HG02759 (cell line): ENCODE results near the gene FABP7.
"Not testable (repeated sequence)": the region's sequence is repeated elsewhere in the genome, so short reads cannot be mapped to it uniquely, and the experiment has no call there.

ENCODE experiments used
- ATAC-seq: cut with Tn5 transposase; IDR thresholded peaks from one replicate; pipeline ENCODE4 v1.9.1; 2021; ENCODE audit warnings: mild to moderate bottlenecking, moderate library complexity; ENCODE audit not compliant: unreplicated experiment

The FABP7 gene

GRCh38 chr6:122779667-122780066, at the start of gene FABP7:
Gene FABP7 (plus strand): TSS chr6:122779716. CDS start chr6:122779795, 79 bp downstream.
- no peak for ATAC-seq

DNA sequence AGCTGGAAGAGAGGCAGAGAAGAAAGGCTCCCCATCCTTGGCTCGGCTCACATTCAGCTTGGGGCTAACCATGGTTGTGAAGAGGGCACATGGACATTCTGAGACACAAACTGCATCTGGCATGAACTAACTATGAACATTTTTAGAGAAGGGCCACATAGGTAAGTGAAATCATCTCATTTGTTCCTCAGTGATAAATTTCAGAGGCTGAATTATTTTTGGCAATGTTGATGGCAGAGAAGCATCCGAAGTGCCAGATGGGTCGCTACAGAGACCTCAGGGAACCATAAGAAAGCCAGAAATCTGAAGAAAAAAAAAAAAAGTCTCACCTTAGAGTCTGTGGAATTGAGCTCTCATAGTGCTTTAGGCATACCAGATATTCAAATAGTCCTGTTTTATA, 49.2 kb upstream of the FABP7 start:
- no peak for ATAC-seq

- ATAC-seq, result peak; percentile 76
Measured at GRCh38 chr6:122730775-122731386, 48.6 kb upstream of the FABP7 start.

DNA sequence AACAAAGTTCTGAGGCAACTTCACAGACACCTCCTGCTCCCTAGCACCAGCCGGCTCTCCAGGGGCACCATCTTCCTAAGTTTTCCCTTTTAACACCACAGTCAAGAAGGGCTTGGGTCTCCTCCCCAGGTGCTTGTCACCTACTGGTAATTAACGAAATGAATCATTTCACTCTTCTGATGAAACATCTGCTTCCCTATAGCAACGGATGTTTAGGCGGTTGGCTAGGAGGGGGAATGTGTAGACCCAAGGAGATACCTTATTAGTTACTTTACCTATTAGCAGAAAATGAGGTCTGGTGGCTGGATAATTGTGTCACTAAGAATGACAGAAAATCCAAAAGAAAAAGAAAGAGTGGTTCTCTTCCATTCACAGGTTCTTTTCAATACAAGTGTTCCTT, 46.3 kb upstream of the FABP7 start:
- ATAC-seq, result no peak

DNA sequence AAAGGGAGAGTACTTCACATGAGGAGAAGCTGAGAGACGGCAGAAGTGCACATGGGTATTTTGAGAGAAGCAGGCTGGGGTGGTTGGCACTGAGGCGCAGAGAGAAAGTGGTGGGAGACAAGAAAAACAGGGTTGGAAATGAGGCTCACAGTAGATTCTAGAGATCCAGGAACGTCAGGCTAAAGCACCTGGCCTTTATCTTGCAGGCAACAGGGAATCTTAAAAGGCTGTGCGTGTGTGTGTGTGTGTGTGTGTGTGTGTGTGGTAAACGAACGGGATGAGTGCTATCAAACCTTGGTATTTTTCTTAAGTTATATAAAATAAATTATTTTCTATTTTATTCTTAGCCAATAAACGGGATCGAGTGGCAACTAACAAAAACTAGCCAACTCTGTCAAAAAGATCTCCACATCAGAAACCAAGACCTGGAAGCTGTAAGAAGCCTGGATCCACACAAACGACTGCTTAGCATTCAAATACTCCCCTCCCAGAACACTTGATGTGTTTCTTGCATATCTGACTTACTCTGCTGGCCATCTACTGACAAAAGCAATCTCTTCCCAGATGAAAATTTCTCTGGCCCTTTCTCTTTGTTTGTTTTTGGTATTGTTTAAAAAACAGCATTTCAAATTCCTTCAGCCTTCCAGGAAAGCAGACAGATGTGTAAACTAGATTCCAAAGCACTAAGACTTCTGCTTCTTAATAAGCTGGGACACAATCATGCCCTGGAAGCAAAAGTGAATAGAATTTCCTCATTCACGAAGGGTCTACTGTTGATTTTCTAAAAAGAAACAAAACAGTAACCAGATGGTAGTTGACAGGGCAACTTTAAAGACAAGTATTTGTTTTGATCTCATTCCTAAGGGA, 44.8 kb upstream of the FABP7 start:
- no peak for ATAC-seq

DNA sequence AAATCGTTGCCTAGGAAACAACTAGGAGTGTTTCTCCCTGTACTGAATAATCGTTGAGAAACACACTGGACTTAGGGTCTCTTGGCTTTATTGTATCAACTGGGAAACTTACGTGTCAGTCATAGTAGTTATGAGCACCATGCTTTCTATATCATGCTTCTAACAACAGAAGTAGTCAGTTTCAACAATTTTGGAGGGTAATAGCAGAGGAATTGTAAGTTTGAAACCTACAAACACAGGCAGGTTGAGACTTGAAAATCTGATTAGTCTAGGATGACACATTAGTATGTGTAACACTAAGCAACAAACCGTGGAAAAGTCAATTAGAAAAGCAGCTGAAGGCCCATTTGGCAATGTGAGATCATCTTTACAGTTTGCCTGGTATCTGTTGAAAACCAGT, 43.9 kb upstream of the FABP7 start:
- ATAC-seq, result no peak

- ATAC-seq, result no peak
Measured at GRCh38 chr6:122736163-122736562, 43.4 kb upstream of the FABP7 start.

- no peak for ATAC-seq
Measured at GRCh38 chr6:122736616-122737015, 42.9 kb upstream of the FABP7 start.

DNA sequence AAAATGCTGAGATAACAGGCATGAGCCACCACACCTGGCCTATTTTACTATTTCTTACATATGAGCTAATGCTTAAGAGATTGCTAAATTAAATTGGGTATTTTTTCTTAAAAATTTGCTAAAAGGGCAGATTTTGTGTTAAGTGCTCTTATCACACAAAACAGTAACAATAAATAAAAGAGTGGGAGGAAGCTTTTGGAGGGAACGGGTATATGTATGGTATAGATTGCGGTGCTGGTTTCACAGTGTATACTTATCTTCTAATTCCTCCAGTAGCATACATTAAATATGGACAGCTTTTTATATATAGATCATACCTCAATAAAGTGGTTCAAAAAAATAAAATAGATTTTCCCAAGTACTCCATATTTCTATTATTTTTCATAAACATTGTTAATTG, 39.4 kb upstream of the FABP7 start:
- ATAC-seq, result no peak

GRCh38 chr6:122740936-122741335, 38.6 kb upstream of the FABP7 start:
- no peak for ATAC-seq

GRCh38 chr6:122744247-122744646, 35.3 kb upstream of the FABP7 start:
- not testable (repeated sequence) for ATAC-seq

- ATAC-seq, result not testable (repeated sequence)
Measured at GRCh38 chr6:122744856-122745255, 34.7 kb upstream of the FABP7 start.

GRCh38 chr6:122746688-122747087, 32.8 kb upstream of the FABP7 start:
- ATAC-seq, result no peak

DNA sequence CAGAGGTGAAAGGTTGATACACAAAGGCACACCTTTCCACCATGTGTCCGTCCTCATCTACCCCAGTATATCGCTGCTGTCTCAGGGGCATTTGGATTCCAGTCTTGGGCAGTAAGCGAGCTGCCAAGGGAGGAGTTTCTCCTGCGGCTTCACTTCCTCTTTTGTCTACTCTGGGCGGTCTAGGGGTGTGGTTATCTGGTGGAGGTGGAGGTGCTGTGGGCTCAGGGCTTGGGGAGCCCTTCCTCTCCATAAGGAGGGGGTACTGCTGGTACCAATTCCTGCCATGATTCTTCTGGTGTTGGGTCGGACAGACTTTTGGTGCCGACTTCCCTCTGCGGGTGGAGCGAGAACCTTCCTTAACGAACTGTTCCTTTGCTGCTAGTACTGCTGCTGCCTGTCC, 31.9 kb upstream of the FABP7 start:
- ATAC-seq, result no peak

- ATAC-seq, result not testable (repeated sequence)
Measured at GRCh38 chr6:122748945-122749344, 30.6 kb upstream of the FABP7 start.

DNA sequence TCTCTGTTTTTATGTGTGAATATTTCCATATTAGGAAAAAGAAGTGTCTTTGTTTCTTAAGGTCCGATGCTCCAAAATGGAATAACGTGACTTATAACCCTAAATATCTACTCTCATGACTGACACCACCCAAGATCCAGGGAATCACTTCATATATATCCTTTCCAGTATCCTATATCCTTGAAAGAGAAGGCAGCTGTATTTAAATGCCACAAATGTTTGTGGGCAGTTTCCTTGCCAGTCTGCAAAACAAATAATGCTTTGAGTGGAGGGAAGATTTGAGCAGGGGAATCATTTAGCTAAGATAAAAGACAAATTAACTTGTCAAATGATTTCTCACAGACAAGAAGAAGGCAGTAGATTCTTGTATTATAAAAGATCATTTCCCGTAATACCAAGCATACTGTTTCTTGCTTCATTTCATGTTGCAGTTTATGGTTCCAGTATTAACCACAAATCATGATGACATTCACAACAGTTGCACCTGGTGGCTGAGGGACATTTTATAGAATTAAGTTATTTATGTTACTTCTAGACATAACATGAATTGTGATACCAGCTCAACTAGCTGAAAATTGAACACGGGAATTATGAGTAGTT, 30.0 kb upstream of the FABP7 start:
- ATAC-seq, result no peak

GRCh38 chr6:122751326-122751725, 28.2 kb upstream of the FABP7 start:
- peak; percentile 80 for ATAC-seq

- ATAC-seq, result peak; percentile 41
Measured at GRCh38 chr6:122752459-122752858, 27.1 kb upstream of the FABP7 start.

DNA sequence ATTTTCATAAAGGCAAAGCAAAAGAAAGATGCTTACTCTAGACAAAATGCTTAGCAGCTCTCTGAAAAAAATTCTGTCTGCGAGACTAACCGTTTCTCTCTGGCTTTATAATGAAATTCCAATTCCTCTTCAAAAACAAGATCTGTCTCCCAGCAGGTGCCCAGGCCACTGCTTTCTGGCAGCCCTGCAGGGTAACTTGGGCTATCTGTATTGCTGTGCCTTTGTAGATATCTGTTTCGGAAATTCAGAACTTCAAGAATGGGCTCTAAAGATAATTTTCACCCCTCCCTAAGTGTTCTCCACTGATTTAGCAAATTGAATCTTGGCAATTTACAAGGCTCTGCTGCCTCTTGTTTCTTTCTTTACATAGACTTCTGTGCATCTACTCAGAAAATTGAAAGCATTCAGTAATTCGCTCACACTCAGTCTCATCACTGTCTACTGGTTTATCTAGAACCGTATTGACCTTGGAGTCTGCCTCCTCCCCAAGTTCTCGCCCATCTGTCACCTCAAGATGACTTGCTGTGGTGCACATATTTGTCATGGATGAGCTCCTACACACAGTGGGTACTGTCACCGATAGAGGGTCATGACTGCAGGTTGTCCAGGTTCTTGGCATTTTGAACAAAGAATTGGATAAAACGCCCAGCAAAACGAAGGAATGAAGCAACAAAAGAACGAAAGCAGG, 26.4 kb upstream of the FABP7 start:
- ATAC-seq, result no peak

DNA sequence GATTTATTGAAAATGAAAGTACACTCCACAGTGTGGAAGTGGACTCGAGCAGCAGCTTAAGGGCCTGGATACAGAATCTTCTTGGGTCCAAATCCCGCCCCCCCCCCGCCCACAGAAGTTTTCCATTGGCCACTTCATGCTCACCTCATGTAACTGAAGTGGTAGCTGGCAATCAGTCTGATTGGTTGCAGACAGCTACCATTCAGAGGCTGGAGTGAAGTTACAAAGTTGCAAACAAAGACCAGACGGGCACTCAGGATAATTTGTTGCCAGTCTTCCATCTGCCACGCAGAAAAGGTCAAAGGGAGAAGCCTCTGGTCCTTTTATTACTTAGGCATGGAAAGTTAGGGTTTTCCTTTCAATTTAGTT, 25.8 kb upstream of the FABP7 start:
- no peak for ATAC-seq

- ATAC-seq, result no peak
Measured at GRCh38 chr6:122754191-122754731, 25.3 kb upstream of the FABP7 start.
